ENCODE results near the gene BMPR1A.
A peak's percentile ranks its signal among the peaks of the same experiment; 100 is the strongest.
"Not testable (repeated sequence)": the region's sequence is repeated elsewhere in the genome, so short reads cannot be mapped to it uniquely, and the experiment has no call there.

The BMPR1A gene

DNA sequence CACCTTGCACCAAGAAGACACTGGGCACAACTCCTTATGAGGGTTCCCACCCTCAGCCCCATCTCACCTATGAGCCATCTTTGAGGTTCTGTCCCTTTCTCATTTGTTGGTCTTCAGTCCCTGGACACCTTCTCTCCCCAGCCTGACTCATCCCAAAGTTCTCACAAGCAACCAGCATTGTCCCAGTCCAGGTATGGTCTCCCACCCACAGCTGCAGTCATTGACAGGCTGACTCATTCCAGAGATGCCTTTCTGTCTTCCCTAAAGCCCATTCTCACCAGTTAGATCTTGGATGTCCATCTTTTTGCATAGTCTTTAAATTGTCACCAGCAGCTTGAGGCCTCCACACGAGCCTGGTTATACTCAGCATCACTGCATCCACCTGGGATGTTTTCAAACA is 26.7 kb upstream of the BMPR1A start:
- no peak for DNase-seq (ENCODE audit: low read depth in 3 of 3)

DNA sequence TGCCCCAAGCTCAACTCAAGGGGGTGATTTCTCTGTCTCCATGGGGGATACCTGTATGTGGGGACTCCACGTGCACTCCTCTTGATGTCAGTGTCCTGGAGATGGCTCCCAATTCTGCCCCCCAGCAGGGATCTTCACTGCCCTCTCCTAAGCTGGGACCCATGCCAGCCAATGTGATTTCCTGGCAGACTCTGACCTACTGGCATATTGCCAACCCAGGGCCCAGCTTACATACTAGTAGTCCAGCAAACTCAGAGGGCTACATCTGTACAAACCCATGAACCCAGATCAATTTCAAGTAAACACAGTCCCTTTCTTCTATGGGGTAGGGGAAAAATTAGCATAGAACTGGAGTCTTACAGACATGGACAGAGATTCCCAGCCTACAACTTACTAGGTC is 26.2 kb upstream of the BMPR1A start:
- DNase-seq (ENCODE audit: low read depth in 3 of 3) = no peak

- DNase-seq (ENCODE audit: low read depth in 3 of 3) = no peak
Observed at GRCh38 chr10:86732771-86733170, 23.6 kb upstream of the BMPR1A start.

- no peak for DNase-seq (ENCODE audit: low read depth in 3 of 3)
Observed at GRCh38 chr10:86733260-86733671, 23.2 kb upstream of the BMPR1A start.

DNA sequence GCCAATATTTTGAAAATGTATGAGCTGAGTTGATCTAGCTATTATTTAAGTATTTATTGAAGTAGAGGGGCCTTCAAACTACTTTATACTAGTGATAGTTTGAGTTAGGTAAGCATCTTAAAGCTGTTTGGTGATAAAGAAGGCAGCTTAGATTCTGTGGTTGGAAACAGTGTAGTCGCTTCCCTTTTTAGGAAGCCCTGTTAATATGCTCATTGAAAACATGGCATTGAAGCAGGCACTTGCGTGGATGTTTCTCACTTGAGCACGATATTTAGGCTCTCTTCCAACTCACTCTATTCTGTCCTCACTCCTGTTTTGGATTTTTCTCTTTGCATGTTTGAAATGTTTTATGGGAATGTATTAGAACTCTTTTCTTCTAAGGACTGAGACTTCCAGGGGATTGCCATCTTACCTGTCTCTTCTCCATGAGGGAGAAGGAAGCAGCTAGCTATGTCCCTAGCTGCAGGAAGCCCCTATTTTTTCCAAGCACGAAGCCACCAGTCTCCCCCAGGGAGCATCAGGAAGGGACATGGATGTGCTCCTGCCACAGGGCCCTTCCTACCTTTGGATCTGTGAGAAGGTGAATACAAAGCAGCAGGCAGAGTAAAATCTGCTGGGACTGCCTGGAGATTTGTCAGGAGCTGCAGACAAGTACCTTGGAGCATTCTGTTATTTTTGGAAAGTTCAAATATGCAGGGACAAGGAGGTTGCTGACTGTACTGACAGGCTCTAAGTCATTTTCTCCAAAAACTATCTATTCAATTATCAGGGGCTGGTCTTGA is 22.0 kb upstream of the BMPR1A start:
- DNase-seq (ENCODE audit: low read depth in 3 of 3) = no peak

- not testable (repeated sequence) for DNase-seq (ENCODE audit: low read depth in 3 of 3)
Observed at GRCh38 chr10:86735278-86735677, 21.1 kb upstream of the BMPR1A start.

- DNase-seq (ENCODE audit: low read depth in 3 of 3) = no peak
Observed at GRCh38 chr10:86742230-86742629, 14.2 kb upstream of the BMPR1A start.

DNA sequence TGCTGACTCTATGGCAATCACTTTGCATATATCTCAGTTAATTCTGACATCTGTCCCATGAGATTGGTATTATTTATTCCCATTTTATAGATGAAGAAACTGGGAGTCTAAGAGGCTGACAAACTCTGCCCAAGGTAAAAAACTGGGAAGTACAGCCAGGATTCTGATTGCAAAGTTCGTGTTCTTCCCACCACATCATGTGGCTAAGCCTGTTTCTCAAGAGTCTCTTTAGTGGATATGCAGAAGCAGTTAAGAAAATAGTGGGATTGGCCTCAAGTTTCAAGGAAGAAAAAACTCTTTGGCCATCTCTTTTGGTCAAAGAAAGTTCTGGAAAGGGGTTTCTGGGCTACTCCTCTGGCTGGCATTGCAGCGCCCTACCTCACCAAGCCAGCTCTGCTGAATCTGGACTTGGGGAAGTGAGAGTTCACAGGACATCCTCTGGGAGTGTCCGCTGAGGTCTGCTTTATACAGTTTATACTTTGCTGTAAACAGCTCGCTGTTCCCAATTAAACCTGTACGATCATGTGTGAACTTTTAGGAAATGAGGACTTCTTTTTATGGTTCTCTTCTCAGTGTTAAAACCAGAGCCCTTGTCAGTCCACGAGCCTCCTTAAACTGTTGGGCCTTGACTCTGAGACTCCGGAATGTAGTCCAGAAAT is 12.2 kb upstream of the BMPR1A start:
- no peak for DNase-seq (ENCODE audit: low read depth in 3 of 3)

DNA sequence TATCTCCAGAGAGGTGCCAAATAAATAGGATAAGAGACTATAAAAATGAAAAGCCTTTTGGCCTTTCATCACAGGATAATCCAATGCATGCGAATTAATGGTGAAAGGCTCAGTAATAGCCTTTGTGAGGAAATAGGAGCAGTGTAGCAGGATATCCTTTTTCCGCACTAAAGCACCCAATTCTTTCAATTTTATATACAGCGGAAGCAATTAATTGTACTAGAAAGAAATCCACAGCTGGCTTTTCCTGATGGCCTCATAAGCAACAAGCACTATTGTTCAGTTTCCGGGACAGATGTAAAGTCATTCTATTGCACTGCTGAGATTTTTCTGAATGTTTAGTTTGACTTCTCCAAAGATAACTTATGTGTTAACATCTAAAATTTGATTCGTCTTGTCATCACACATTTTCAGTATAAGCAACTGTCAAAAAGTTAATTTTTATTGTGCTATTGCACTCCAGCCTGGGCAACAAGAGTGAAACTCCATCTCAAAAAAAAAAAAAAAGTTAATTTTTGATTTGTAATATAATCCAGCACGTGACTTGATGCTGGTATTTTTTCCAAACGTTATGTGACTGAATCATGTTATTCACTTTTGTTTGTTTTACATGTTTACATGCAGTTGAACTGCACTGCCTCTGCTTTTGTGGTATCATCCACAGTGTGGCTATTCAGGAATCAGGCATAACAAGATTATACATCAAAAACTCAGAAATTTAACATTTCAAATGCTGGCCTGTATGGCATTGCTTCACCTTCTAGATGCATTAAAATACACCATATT is 8.4 kb upstream of the BMPR1A start:
- DNase-seq (ENCODE audit: low read depth in 3 of 3) = no peak

DNA sequence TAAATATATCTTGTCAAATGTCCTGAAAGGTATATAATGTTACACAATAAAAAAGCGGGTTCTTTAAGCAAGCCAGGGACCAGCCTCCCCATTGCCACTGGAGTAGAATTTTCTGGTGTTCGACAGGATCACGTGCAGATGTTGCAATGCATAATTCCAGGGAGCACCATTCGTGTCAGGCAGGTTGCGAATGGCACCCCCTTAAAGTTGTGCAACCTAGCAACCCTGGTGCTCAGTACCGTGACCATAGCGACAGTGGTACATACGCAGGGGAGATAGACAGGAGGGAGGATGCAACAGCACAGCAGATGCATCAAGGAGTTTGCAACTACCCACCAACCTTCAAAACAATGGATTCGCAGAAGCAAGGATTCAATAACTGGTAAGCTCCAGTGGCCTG is 6.6 kb upstream of the BMPR1A start:
- no peak for DNase-seq (ENCODE audit: low read depth in 3 of 3)

GRCh38 chr10:86751477-86751876 is 4.9 kb upstream of the BMPR1A start:
- no peak for DNase-seq (ENCODE audit: low read depth in 3 of 3)

GRCh38 chr10:86752311-86752710 is 4.1 kb upstream of the BMPR1A start:
- no peak for DNase-seq (ENCODE audit: low read depth in 3 of 3)

GRCh38 chr10:86753051-86753450 is 3.4 kb upstream of the BMPR1A start:
- no peak for DNase-seq (ENCODE audit: low read depth in 3 of 3)

- DNase-seq (ENCODE audit: low read depth in 3 of 3) = no peak
Observed at GRCh38 chr10:86753638-86754434, 2.6 kb upstream of the BMPR1A start.

DNA sequence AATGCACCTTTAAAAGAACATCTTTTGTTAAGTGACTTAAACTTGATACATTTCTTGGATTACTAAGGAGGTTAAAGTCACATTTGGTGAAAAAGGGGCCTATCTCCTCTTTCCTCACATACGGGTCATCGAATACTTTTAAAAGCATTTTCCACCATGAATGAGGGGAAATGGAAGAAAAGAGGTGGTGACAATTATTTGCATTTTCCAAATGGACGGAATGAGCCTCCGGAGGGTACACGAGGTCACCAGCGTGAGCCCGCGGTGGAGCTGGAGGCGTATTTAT is 1.0 kb upstream of the BMPR1A start:
- DNase-seq (ENCODE audit: low read depth in 3 of 3) = no peak

GRCh38 chr10:86755740-86756510 is 494 bp upstream of the BMPR1A start:
- DNase-seq (ENCODE audit: low read depth in 3 of 3) = peak; percentile 77 to 90 (median 83)

DNA sequence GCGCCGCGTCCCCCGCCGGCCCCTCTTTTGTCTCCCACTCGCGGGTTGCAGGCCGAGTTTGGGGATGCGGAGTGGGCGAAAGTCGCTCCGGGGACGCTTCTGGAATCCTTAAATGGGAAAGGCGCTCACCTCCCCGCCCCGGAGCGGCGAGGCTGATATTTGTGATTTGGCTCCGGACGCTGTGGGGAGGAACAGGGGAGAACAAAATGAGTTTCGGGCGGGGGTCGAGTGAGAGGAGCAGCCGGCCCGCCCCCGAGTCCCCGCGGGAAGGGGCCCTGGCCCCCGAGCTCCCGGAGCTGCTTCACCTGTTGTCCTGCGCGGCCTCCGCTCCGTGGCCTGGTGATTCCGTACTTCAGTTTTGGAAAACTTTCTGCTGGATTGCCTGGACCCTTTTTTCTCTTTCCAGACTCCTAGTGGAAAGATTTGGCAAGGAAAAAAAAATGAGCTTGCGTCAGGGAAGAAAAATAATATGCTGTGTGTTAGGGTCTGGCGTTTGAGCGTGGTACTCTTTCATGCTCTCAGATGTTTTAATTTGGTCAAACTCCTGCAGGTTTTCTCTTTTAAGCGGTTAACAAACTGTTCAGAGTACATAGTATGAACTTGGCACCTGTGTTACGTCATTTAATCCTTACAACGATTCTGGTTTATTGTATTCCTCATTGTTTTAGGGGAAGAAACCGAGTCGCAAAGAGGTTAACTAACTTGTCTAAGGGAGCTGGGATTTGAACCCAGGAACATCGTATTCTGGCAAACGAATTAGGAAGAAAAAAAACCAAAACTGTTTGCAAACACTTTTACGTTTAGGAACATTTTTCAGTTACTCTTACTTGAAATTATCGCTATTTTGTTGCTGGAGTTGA is 924 bp downstream of the BMPR1A start:
- no peak for DNase-seq (ENCODE audit: low read depth in 3 of 3)

DNA sequence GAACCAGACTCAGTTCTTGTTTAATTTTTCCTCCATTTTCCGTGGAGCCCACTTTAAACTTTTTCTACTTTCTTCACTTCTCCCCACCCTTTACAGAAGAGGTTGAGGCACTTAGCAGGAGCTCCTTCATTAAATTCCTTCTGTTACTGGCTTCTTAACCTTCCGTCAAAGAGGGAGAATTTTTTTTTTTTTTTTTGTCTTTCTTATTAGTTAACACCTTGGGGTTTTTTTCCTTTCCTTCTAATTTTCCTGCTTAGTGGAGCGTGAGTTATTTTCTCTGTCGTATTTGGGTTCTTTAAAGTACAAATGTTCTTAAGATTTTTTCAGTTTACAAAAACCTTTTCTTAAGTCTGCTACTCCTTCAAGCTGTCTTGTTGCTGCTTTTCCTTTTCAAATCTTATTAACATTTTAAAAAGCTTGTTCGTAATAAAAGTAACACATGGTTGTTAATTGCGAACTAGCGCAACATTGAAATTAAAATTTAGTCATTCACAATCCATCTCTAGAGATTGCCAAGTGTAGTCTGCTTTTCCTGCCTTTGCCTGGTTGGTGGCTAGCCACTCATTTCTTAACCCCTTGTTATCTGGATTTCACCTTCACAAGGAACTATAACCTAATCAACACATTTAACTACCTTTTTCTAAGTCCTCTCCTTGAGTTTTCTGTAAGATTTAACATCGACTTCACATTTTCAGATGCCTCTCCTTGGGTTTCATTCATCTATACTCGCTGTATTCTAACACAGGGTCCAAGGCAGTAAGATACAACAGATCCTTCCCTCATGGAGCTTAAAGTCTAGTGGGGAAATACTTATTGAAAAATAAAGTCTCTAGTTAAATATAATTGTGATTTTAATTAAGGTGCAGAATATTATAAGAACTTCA is 2.0 kb downstream of the BMPR1A start:
- DNase-seq (ENCODE audit: low read depth in 3 of 3) = no peak

GRCh38 chr10:86759073-86759672 is 2.8 kb downstream of the BMPR1A start:
- no peak for DNase-seq (ENCODE audit: low read depth in 3 of 3)

All from stimulated activated CD4-positive, alpha-beta T cell treated with anti-CD3 and anti-CD28 coated beads, TNF-alpha, amount 100 ng/mL, for 4 hours (primary cell).